A673 (cell line): ENCODE measurements around the gene COL4A1.

Experiments used
- EZH2 ChIP-seq: fragments of 200-600 bp; sonication (generic); IDR thresholded peaks from 2 replicates; pipeline ENCODE4 v1.6.1; 2017; ENCODE audit warnings: borderline replicate concordance, low read depth, mild to moderate bottlenecking, mixed read lengths, antibody characterized with exemption, low read length; ENCODE audit not compliant: poor library complexity, severe bottlenecking
- TF ChIP-seq, protein P1 (sequence below): fragments of 300-800, 200-600 bp; sonication (generic); conservative IDR thresholded peaks from 2 replicates; pipeline ENCODE4 v1.5.1; 2017; ENCODE audit warnings: low read depth, mild to moderate bottlenecking, antibody characterized with exemption, low read length, moderate library complexity, mixed read lengths

- TF ChIP-seq, protein P1, sequence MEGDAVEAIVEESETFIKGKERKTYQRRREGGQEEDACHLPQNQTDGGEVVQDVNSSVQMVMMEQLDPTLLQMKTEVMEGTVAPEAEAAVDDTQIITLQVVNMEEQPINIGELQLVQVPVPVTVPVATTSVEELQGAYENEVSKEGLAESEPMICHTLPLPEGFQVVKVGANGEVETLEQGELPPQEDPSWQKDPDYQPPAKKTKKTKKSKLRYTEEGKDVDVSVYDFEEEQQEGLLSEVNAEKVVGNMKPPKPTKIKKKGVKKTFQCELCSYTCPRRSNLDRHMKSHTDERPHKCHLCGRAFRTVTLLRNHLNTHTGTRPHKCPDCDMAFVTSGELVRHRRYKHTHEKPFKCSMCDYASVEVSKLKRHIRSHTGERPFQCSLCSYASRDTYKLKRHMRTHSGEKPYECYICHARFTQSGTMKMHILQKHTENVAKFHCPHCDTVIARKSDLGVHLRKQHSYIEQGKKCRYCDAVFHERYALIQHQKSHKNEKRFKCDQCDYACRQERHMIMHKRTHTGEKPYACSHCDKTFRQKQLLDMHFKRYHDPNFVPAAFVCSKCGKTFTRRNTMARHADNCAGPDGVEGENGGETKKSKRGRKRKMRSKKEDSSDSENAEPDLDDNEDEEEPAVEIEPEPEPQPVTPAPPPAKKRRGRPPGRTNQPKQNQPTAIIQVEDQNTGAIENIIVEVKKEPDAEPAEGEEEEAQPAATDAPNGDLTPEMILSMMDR: no peak
- no peak for TF ChIP-seq EZH2
Observed at GRCh38 chr13:110225609-110226574, 81.1 kb downstream of the COL4A1 start.
